ENCODE measurements around the gene C6. TPM values are rescaled to one million over a fixed set of nuclear protein-coding genes. Genes with fewer than 3 reads are reported as not detected.

Gene C6
- total and polyA plus RNA-seq, 9 of the 15 experiments (the other 6 are each of a cell fraction or from before 2014, with no cell fraction given) = 0.09 TPM; not detected in 8

DNA sequence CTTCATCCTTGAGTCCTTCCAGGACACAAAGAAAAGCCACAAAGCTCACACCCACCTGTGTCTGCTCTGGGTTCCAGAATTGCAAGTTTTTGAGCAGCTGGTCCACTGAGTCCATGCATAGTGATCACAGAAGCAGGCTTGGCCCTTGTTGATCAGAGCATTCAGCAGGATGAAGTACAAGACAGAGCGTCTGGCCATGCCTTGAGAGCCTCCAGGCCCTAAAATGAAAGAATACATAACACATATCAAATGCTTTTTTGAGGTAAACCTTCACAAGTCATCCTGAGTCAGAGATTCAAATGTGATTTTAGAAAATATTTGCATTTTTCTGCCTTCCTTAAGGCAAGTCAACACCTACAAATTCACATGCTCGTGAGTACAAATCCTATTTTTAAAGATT, 10.3 kb downstream of the C6 start:
- 0% methylated on average over 2 of the region's 2 CpGs for WGBS (ENCODE audit: insufficient coverage, low coverage, missing lambda C conversion rate)
- H3K9me3 ChIP-seq (replicated peaks; ENCODE audit: control insufficient read depth, insufficient read depth, low read depth, low read length) = no peaks in the 10 kb centered on the region; the same call in none of the 2 replicates
- H3K36me3 ChIP-seq (ENCODE audit: control insufficient read depth, insufficient read depth, low read length) = no peaks in the 10 kb centered on the region
- no peak for TF ChIP-seq ZNF184 (CRISPR knock-in tag; IDR thresholded peaks at IDR 0.05)
- no peak for TF ChIP-seq NRF1 (conservative IDR thresholded peaks at IDR 0.05 in 1 of 2, IDR thresholded peaks at IDR 0.05 in 1 of 2)
- no peak for TF ChIP-seq SAFB2 (IDR thresholded peaks at IDR 0.05; ENCODE audit: borderline replicate concordance, low read depth, low read length, severe bottlenecking)
- no peak for TF ChIP-seq ZKSCAN3 (CRISPR knock-in tag; IDR thresholded peaks at IDR 0.05)
- TF ChIP-seq ZNF766 (CRISPR knock-in tag; conservative IDR thresholded peaks at IDR 0.05) = no peak
- TF ChIP-seq ZNF197 (CRISPR knock-in tag; IDR thresholded peaks at IDR 0.05; ENCODE audit: low read depth) = no peak
- TF ChIP-seq MCM2 (IDR thresholded peaks at IDR 0.05; ENCODE audit: low read depth) = no peak
- TF ChIP-seq CEBPG (CRISPR knock-in tag; IDR thresholded peaks at IDR 0.05) = no peak
- TF ChIP-seq CEBPG (tag; conservative IDR thresholded peaks at IDR 0.05 in 1 of 2, IDR thresholded peaks at IDR 0.05 in 1 of 2) = no peak
- no peak for TF ChIP-seq RFX7 (CRISPR knock-in tag; IDR thresholded peaks at IDR 0.05)
- no peak for TF ChIP-seq ZNF316 (IDR thresholded peaks at IDR 0.05)
- no peak for TF ChIP-seq RBM34 (IDR thresholded peaks at IDR 0.05; ENCODE audit: borderline replicate concordance, insufficient read depth, low read length)
- TF ChIP-seq, protein P1, sequence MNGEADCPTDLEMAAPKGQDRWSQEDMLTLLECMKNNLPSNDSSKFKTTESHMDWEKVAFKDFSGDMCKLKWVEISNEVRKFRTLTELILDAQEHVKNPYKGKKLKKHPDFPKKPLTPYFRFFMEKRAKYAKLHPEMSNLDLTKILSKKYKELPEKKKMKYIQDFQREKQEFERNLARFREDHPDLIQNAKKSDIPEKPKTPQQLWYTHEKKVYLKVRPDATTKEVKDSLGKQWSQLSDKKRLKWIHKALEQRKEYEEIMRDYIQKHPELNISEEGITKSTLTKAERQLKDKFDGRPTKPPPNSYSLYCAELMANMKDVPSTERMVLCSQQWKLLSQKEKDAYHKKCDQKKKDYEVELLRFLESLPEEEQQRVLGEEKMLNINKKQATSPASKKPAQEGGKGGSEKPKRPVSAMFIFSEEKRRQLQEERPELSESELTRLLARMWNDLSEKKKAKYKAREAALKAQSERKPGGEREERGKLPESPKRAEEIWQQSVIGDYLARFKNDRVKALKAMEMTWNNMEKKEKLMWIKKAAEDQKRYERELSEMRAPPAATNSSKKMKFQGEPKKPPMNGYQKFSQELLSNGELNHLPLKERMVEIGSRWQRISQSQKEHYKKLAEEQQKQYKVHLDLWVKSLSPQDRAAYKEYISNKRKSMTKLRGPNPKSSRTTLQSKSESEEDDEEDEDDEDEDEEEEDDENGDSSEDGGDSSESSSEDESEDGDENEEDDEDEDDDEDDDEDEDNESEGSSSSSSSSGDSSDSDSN (IDR thresholded peaks at IDR 0.05; ENCODE audit: borderline replicate concordance in 1 of 2, low read depth in 2 of 2, low read length in 2 of 2) = no peak
- no peaks in the 10 kb centered on the region for H4K20me1 ChIP-seq (replicated peaks; ENCODE audit: control insufficient read depth, insufficient read depth, low read length)
- POLR2A ChIA-PET = no interaction called here
- CTCF ChIA-PET (ENCODE audit: low intra/inter-chr PET ratio) = no interaction called here
- H3K27me3 ChIP-seq (ENCODE audit: control insufficient read depth in 2 of 2, insufficient read depth in 2 of 2, low read length in 2 of 2) = no peaks in the 10 kb centered on the region
- H3K4me2 ChIP-seq (ENCODE audit: insufficient read depth, low read length) = no peak overlapping the region
- DNase-seq (ENCODE audit: extremely low read depth in 1 of 4, low spot score in 3 of 4) = no peak
- no TSS peak for BruUV-seq (replicated peaks)
- no peaks in the 10 kb centered on the region for H3K4me1 ChIP-seq (replicated peaks in 1 of 2; ENCODE audit: control insufficient read depth in 2 of 2, insufficient read depth in 2 of 2, low read length in 2 of 2)
- no peaks in the 10 kb centered on the region for H3K79me2 ChIP-seq (ENCODE audit: control insufficient read depth, insufficient read depth, low read length)
- in situ Hi-C loops (cut with MboI) = no loop called here
- H2AFZ ChIP-seq (ENCODE audit: low read depth, low read length) = no peak overlapping the region
- intact Hi-C loops (cut with micrococcal nuclease) = no loop called here
- FAIRE-seq = no peak
- no peak overlapping the region for H3K27ac ChIP-seq (ENCODE audit: extremely low read depth, low read depth, low read length)
- no peak overlapping the region for H3K4me3 ChIP-seq
- H3K9ac ChIP-seq (ENCODE audit: insufficient read depth in 1 of 2, low read depth in 2 of 2, low read length in 2 of 2) = no peak overlapping the region
- ATAC-seq = no peak
- H3K9me1 ChIP-seq (ENCODE audit: control insufficient read depth, insufficient read depth, low read length) = no peaks in the 10 kb centered on the region
